GM18499 (cell line): ENCODE results near the gene TMEM150B.
"Not testable (repeated sequence)": the region's sequence is repeated elsewhere in the genome, so short reads cannot be mapped to it uniquely, and the experiment has no call there.

Experiments used
- ATAC-seq: cut with Tn5 transposase; IDR thresholded peaks from one replicate; pipeline ENCODE4 v1.9.1; 2021; ENCODE audit warnings: moderate number of reproducible peaks; ENCODE audit not compliant: insufficient read depth, unreplicated experiment

The TMEM150B gene

DNA sequence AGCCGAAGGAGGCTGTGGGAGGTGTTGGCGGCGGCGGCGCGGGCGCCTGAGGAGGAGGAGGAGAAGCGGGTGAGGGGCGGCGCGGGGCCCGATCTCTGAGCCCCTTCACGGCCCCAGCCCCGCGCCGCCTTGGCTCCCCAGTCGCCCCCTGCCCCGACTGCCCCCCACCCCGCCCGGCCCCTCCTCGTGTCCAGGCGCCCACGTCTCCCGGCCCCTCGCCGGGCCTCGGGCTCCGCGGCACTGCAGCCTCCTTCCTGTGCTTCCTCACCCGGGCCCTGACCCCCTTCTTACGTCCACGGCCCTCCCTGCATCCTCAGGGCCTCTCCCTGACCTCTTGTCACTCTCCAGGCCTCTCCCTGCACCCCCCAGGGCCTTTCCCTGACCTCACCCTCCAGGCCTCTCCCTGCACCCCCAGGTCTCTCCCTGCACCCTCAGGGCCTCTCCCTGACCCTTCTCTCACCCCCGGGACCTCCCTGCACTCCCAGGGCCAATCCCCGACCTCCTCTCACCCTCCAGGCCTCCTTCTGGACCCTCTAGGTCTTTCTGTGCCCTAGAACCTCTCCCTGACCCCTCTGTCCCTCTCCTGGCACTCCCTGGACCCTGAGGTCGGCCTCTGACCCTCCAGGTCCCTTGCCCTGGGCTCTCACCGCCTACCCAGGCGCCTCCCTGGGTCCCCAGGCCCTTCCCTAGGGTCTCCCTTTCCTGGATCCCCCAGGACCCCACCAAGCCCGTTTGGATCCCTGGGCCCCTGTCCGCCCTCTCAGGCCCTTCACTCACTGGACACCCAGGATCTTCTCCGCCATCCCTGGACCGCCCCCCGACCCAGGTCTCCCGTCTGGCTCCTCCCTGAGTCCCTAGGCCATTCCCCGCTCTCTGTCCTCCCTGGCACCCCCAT, 15.0 kb upstream of the TMEM150B start:
- no peak for ATAC-seq

DNA sequence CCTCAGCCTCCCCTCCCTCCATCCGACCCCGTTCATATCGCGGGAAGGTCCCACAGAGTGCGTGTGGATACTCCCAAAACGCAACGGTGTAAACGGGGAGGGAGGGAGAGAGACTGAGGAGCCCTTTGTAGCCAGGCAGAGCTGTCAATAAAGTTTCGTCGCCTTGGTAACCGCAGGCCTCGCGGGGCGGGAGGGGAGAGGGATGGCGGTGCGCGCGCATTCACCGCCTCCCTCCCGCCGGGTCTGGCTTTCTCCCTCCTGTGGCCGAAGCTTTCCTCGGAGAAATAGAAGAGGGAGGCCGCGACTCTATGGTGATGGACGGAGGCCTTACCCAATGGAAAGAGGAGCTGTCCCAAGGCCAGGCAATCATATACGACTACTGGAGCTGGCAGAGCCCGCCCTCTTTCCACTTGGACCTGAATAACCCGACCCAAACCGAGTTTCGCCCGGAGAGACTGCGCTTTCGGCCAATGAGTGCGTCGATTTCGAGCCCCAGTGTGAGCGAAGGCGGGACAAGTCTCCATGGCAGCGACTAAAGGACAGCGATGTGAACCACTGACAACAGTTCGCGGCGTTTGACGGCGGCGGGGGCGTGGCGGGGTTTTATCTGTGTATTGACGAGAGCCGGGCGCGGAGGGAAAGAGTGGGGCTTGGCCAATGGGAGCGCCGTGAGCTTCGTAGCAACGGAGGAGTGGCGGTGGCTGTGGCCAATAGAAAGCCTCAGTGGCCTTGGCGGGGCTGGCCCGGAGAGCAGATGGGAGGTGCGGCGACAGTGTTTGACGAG, 14.2 kb upstream of the TMEM150B start, which contains the start of gene KMT5C:
Gene KMT5C, plus strand, starts transcription at position 772 of the 784 bp plus-strand sequence. CDS start 2,061 bp downstream, outside the sequence.
- ATAC-seq = peak; percentile 78

DNA sequence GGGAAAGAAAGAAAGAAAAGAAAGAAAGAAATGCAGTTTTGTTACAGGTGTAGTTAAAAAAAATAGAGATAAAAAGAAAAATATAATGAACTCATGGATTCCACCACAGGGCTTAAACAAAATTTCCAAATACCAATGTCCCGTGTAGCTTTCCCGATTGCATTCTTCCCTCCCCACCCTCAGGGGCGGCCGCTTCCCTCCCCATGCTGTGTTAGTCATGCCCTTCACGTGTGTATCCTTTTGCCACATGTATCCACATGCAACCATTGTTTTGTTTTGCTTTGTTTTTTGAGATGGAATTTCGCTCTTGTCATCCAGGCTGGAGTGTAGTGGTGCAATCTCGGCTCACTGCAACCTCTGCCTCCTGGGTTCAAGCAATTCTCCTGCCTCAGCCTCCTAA, 11.0 kb upstream of the TMEM150B start:
- no peak for ATAC-seq

DNA sequence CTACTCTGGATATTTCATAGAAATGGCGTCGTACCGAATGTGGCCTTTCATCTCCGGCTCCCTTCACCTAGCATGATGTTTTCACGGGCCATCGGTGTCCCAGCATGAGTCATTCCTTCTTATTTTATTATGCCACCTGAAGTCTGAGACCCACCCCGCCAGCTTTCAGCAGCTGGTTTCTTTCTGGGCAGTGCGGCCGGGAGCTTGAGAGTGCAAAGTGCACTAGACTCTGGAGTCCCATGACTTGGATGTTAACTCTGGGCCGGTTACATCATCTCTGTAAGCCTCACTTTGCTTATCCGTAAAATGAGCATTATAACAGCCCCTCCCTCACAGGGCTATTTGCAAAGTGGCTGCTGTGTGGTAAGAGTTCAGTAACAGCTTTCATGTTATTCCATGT, 8.7 kb upstream of the TMEM150B start:
- no peak for ATAC-seq

DNA sequence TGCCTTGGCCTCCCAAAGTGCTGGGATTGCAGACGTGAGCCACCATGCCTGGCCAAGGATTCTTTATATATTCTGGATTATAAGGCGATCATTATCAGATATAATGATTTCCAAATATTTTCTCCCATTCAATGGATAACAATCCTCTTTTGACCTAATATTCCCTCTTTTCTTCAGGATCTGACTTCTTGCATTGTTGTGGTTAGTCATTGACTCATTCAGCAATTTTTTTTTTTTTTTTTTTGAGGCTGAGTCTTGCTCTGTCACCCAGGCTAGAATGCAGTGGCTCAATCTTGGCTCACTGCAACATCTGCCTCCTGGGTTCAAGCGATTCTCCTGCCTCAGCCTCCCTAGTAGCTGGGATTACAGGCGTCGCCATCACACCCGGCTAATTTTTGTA, 4.7 kb upstream of the TMEM150B start:
- not testable (repeated sequence) for ATAC-seq

DNA sequence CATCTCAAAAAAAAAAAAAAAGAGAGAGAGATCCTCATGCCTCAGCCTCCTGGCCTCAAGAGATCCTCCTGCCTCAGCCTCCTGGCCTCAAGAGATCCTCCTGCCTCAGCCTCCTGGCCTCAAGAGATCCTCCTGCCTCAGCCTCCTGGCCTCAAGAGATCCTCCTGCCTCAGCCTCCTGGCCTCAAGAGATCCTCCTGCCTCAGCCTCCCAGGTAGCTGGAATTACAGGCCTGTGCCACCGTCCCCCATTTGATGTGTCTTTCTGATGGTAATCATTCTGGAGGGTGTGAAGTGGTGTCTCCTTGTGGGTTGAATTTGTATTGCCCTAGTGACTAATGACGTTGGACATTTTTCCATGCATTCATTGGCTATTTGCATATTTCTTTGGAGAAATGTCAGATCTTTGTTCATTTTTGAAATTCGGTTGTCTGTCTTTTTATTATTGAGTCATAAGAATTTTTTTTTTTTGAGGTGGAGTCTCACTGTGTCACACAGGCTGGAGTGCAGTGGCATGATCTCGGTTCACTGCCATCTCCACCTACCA, 3.7 kb upstream of the TMEM150B start:
- ATAC-seq = not testable (repeated sequence)

DNA sequence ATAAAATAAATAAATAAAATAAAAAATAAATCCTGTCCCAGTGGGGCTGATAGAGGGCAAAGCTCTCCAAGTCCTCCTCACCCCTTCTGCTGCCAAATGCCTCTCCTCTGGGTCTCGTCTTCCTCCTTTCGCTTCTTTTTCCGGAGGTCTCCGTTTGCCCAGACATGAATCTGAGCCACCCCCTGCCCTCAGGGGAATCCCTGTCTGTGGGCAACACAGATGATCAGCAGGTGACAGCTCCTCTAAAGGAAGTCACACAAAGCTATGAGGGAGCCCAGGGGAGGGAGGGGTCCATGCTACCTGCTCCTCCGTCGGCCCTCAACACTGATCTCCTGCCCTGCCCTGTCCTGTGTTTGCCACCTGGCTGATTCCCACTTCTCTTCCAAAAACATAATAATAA, 479 bp downstream of the TMEM150B start:
- no peak for ATAC-seq

DNA sequence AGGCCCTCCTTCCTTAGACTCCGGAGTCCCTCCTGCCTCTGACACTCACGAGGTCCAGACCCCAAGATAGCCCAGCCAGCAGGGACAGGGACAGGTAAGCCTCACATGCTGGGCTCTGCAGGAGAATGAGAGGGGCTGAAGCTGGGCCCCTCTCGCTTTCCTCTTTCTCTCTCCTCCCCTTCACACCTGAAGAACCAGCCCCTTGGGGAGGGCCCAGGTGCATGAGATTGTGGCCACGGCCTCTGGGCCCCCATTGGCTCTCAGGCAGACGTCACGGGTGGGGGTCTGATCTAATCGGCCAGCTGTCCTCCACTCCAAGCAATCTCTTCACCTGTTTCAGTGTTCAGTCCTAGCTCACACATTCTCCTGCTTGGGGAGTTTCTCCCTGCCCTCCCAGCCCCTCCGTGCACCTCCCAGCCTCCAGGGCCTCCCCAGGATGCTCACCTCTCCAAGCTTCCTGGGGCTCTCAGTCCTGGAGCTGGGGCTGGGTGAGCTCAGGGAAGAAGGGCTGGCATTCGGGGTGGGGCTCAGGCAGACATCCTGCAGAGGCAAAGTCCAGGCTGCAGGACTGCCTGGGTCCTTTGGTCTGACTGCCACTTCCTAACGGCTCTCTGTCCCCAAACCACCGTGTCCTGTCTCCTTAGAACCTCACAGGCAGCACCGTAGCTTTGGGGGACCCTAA, 2.8 kb downstream of the TMEM150B start:
- no peak for ATAC-seq

DNA sequence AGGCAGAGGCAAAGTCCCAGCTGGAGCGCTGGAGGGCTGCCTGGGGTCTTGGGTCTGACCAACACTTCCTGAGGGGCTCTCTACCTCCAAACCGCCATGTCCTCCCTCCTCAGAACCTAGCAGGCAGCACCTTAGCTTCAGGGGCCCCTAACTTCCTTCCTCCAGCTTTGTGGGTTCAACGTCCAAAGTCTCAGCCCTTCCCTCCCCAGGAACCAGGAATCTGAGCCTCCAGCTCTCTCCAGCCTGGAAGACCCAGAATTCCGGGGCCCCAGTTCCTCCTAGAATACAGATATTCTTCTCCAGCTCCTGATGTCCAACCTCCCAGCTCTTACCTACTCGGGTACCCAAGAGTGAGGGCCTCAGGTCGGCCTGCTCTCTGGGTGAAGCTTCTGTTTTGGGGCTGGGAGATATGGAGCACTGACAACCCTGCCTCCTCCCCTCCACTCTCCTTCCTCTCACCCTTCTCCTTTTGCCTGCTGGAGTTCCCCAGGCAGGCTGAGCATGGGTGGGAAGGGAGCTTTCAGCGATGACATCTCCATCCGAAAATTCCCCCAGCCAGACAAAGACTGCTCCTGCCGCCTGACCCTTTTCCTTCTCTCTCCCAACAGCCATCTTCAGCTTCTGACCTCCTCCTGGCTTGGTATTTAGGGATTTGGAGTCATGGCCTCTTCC, 3.5 kb downstream of the TMEM150B start:
- no peak for ATAC-seq

DNA sequence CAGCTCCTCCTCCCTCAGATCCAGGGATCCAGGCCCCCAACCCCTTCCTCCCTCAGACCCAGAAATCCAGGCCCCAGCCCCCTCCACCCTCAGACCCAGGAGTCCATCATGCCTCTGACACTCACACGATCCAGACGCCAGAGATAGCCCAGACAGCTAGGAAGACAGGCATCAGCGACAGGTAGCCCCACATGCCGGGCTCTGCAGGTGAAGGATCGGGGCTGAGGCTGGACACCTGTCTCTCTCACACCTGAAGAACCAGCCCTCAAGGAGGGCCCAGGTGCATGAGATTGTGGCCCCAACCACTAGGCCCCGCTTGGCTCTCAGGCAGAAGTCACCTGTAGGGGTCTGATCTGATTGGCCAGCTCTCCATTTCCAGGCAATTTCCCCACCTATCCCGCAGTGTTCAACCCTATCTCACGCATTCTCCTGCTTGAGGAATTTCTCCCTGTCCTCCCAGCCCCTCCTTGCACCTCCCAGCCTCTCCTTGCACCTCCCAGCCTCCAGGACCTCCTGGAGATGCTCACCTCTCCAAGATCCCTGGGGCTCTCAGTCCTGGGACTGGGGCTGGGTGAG, 4.2 kb downstream of the TMEM150B start:
- no peak for ATAC-seq

DNA sequence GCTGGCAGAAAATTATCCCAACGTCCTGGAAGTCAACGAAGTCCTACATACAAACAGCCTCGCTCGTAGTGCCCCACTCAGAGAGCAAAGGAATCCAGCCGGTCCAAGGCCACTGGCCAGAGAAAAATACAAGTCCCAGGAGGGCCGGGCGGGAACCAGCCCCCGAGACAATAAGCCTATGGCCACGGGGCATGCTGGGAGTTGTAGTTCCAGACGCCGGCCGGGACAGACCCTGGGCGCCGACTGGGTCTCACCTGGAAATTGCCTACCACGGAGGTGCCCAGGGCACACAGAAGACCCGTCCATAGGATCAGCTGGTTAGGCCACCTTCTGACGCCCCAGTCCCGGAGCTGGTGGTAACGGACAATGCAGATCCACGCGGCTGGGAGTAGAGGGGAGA, 5.4 kb downstream of the TMEM150B start:
- no peak for ATAC-seq

DNA sequence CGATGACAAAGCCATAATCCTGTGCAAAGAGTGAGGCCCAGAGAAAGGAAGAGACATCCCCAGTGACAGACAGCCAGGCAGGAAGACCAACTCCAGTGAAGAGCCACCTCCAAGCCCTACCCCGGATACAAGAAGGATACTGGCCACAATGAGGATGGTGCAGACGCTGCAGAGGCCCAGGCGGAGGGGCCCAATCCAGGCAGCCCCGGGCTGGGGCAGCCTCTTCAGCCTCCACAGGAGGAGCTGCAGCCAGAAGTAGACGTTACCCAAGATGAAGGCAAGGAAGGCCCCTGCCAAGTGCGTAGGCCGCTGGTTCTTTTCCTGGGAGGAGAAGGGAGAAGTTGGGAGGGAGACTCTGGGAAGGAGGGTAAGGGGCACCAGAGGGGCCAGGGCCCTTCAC, 8.5 kb downstream of the TMEM150B start:
- ATAC-seq = no peak

DNA sequence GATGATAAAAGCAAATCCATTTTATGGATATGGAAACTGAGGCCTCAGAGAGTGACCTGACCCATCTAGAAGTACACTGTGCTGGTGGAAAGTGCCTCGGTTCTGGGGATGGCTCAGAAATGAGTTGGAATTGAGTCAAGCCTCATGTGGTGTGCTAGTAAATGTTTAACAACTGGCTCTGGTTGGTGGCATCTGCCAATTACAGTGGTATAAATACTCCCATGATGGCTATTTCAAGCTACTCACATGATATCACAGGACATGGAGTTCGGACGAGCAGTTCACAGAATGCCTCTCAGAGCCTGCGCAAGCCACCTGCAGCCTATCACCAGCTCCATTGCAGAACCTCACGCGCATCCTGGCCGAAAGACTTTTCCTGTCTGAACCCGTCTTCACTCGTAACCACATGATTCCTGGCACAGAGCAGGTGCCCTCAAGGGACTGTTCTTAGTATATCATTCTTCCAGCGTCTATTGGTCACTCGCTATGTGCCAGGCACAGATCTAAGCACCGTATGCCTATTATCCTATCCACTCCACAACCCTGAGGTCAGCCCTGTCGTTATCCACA, 9.1 kb downstream of the TMEM150B start:
- ATAC-seq = no peak

DNA sequence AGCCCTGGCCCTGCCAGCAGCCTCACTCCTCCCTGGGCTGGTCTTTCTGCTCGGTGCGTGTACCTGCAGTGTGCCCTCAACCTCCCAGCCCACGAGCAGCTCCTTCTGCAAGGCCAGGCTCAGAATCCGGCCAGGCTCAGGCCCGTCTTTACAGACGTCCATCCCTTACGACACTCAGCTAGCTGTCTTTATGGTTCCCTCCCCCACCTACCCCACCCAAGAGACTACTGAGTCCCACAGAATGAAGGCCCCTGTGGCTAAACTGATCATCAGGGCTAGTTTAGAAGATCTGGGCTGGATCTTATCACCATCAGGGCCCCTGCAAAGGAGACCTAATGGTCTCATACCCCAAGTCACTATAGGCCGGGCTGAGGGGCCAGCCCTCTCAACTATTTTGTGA, 10.7 kb downstream of the TMEM150B start:
- no peak for ATAC-seq

DNA sequence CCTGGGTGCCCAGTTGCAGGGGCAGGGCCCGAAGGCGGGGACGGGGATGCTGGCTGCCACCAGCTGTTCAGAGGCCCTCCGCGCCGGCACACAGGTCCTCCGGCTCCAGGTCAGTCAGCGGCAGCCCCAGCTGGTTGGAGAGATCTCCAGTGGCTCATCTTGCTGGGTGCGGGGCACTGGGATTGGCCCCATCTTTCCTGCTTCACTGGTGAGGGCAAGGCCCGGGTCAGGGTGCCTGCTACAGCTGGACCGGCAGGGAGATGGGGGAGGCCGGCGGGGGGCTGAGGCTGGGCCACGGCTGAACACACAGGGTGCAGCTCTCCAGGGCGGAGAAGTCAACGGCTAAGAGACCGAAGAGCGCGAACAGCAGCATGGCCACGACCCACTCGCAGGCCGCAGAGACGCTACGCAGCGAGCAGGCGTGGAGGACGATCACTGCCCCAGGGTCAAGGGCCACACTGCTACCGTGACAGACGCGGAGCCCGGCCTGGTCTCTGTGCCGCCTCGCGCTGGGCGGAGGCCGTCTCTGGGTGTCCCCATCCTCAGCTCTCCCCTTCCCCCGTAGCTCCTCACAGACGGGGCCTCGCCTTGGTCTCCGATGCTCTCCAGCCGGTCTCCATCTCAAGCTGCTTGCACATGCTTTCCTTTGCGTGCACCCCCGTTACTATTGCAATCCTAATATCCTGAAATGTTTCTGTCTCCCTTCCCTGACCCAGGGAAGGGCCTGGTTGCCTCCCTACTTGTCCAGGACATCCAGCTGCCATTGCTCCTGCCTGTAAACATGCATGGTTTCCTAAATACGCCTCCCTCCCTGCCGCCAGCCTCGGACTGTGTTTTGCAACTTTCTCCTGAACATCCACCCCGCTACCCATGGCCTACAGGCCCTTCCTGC, 12.3 kb downstream of the TMEM150B start:
- no peak for ATAC-seq

DNA sequence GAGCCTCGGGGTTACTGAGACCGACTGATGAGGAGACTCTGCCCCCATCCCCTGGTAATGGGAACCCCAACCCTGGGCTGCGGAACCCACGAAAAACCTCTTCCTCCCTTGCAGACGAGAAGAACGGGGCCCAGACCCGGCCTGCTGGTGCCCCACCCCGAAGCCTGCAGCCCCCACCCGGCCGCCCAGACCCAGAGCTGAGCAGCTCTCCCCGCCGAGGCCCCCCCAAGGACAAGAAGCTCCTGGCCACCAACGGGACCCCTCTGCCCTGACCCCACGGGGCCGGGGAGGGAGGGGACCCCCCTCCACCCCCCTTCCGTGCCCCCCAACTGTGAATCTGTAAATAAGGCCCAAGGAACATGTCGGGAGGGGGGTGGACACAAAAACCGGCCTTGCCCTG, 13.3 kb downstream of the TMEM150B start:
- no peak for ATAC-seq

DNA sequence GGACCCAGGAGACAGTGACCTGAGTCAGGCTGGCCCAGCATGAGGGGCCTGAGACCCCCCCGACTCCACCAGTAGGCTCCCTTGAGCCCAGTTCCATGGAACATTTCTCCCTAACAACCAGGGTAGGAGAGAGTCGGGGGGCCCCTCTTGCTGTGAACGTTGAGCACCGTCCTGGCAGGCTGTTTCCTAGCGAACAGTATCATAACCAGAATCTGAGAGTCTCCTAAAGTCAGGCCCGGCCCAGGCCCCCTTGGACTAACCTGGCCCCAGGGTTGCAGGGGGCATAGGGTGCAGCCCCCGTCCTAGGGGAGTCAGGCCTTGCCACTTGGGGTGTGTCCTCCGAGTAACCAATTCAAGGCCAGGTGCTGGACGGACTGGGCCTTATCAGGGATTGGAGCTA, 13.7 kb downstream of the TMEM150B start:
- no peak for ATAC-seq

DNA sequence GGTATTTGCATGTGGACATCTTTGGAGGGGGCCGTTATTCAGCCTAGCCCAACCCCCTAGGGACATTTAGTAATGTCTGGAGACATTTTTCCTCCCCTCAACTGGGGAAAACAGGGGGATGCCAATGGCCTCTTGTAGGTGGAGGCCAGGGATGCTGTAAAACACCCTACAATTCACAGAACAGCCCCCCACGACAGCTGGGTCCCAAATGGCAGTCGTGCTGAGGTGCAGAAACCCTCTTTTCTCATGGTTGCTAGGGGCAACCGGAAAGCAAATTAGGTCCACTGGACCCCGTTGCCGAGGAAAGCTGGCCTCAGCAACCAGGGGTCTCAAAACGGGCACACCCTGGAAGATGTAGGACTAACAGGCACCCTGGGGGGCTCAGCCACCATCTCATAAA, 14.6 kb downstream of the TMEM150B start:
- ATAC-seq = no peak
